NCI-H524 (cell line): ENCODE data around the gene LIN7B.

Experiments used
- DNase-seq, 2 experiments: peaks; one replicate each; lab custom pipeline; 2025; lab: John Stamatoyannopoulos, UW

LIN7B gene

GRCh38 chr19:49094505-49095482 is 19.4 kb upstream of the LIN7B start:
- no peak for DNase-seq

- peak; percentile 46 to 83 for DNase-seq
These were observed 16.5 kb upstream of the LIN7B start for GRCh38 chr19:49097453-49098288.

GRCh38 chr19:49098795-49099194 is 15.4 kb upstream of the LIN7B start:
- no peak for DNase-seq

GRCh38 chr19:49101160-49101559 is 13.0 kb upstream of the LIN7B start:
- DNase-seq, result no peak

- no peak for DNase-seq
These were observed 11.9 kb upstream of the LIN7B start for GRCh38 chr19:49102303-49102702.

- DNase-seq, result peak in 1 of 2 experiments; percentile 59
These were observed 10.7 kb upstream of the LIN7B start for GRCh38 chr19:49103331-49104085.

- peak; percentile 98 to 99 for DNase-seq
These were observed 9.8 kb upstream of the LIN7B start for GRCh38 chr19:49104229-49104864.

GRCh38 chr19:49106648-49107135 is 7.5 kb upstream of the LIN7B start:
- peak; percentile 21 to 64 for DNase-seq

- DNase-seq, result no peak
These were observed 6.3 kb upstream of the LIN7B start for GRCh38 chr19:49107625-49108459.

- DNase-seq, result no peak
These were observed 5.1 kb upstream of the LIN7B start for GRCh38 chr19:49109051-49109450.

- no peak for DNase-seq
These were observed 4.5 kb upstream of the LIN7B start for GRCh38 chr19:49109569-49110233.

GRCh38 chr19:49110567-49110966 is 3.6 kb upstream of the LIN7B start:
- no peak for DNase-seq

- DNase-seq, result no peak
These were observed 2.8 kb upstream of the LIN7B start for GRCh38 chr19:49111218-49111998.

GRCh38 chr19:49114630-49115363 is 627 bp downstream of the LIN7B start:
- DNase-seq, result peak; percentile 30 to 80

GRCh38 chr19:49116544-49116943 is 2.4 kb downstream of the LIN7B start:
- DNase-seq, result no peak

GRCh38 chr19:49117677-49118564 is 3.8 kb downstream of the LIN7B start:
- DNase-seq, result no peak
